Heart right ventricle (tissue), 16 donors: ENCODE data around the gene PLS3. TPM values are rescaled to one million over a fixed set of nuclear protein-coding genes. Genes with fewer than 3 reads are reported as not detected.
"Not testable (repeated sequence)": the region's sequence is repeated elsewhere in the genome, so short reads cannot be mapped to it uniquely, and the experiment has no call there.

Experiments used
- ATAC-seq, 8 donors: fragments of 200-7000 bp; cut with Tn5 transposase; one replicate each; pipeline ENCODE4 v1.9.1; 2020; ENCODE audit warnings: mild to moderate bottlenecking in 8 of 8, moderate library complexity in 8 of 8, moderate number of reproducible peaks in 1 of 8
- DNase-seq, 2 donors: peaks; one replicate each; pipeline ENCODE4 v3.0.0-alpha.2; 2020
- H3K27ac ChIP-seq, 10 donors: fragments of 200-600 bp; sonication (generic) in 2 of 10; one replicate each; pipeline versions ENCODE4 v1.5.0 to v1.8.0; 2020 to 2022; ENCODE audit warnings: mild to moderate bottlenecking in 3 of 10
- H3K27me3 ChIP-seq, 7 donors: fragments of 200-600 bp; one replicate each; pipeline ENCODE4 v1.8.0; 2021 to 2022; ENCODE audit warnings: mild to moderate bottlenecking in 2 of 7
- H3K36me3 ChIP-seq, 9 donors: fragments of 200-600 bp; sonication (generic) in 1 of 9; one replicate each; pipeline versions ENCODE4 v1.5.0 to v1.8.0; 2020 to 2022; ENCODE audit warnings: mild to moderate bottlenecking in 2 of 9
- H3K4me1 ChIP-seq, 9 donors: fragments of 200-600 bp; sonication (generic) in 1 of 9; one replicate each; pipeline versions ENCODE4 v1.5.0 to v1.8.0; 2020 to 2022; ENCODE audit warnings: mild to moderate bottlenecking in 4 of 9
- H3K4me3 ChIP-seq, 10 donors: fragments of 200-600 bp; sonication (generic) in 2 of 10; one replicate each; pipeline versions ENCODE4 v1.5.0 to v1.8.0; 2020 to 2022; ENCODE audit warnings: mild to moderate bottlenecking in 7 of 10, moderate library complexity in 2 of 10
- H3K9me3 ChIP-seq, 11 donors: fragments of 200-600 bp in 10 of 11; sonication (generic) in 2 of 11; one replicate each; pipeline versions ENCODE4 v1.5.0 to v1.8.0; 2013 to 2022; ENCODE audit warnings: mild to moderate bottlenecking in 2 of 11, control low read depth in 1 of 11, moderate library complexity in 1 of 11
- WGBS, 2 donors: extraction: QIAGEN DNeasy Blood & Tissue Kit; methylation state at CpG; one replicate each; pipeline ENCODE4 v1.1.7; 2013; ENCODE audit warnings: inconsistent platforms in 1 of 2; 5-methylcytosine and 5-hydroxymethylcytosine counted together
- intact Hi-C, 10 donors: fragments of 100-400 bp; cut with DNase I; formaldehyde crosslinking; loops; one replicate each; pipeline versions ENCODE4 v1.11.1 to v1.14.2; 2022
- polyA plus RNA-seq, 2 donors: library from polyadenylated mRNA; stranded (reverse); fragments of 200-250 nt; gene quantifications; one replicate each; pipeline ENCODE4 v1.2.3, GENCODE V29; 2013
- total RNA-seq, 10 donors: library from RNA; stranded (reverse); fragmentation: NEBNext Ultra II Directional in 3 of 10; extraction: Animal tissue kit (Norgen Biotek cat#: 25700) in 3 of 10; gene quantifications; one replicate each; pipeline versions ENCODE4 v1.2.1 to v1.2.4, GENCODE V29; 2021 to 2023
- TF ChIP-seq, protein P1 (sequence below), 9 donors: fragments of 200-600 bp; sonication (generic) in 2 of 9; IDR thresholded peaks; one replicate each; pipeline versions ENCODE4 v1.5.0 to v1.8.0; 2021 to 2022; ENCODE audit warnings: antibody characterized with exemption in 9 of 9, mild to moderate bottlenecking in 5 of 9, moderate library complexity in 1 of 9
- donor health status: Arrhythmogenic right ventricular cardiomyopathy.
- donor health status: ischemic (EF 13 %, LVEDD 7.1; RV severe dilation, severe dysfunction).
- donor health status: healthy with polysubstance abuse.
- donor health status: DM: no; HTN: yes; CAD: no.
- donor health status: DM: no; HTN: no; CAD: no.
- donor health status: ischemic (EF 25% LVEDD 6.9; RV normal size, moderate dysfunction).
- donor health status: ischemic (EF 25% LVEDD 5.7; RV mildly dilated, moderate dysfunction).
- donor health status: healthy.
- donor health status: DM: yes; HTN: yes; CAD: no.
- donor health status: Ischemic cardiomyopathy.
- donor health status: ischemic (EF 35%, LVEDD 5.7; RV mildly dilated, moderate dysfunction).
- donor health status: nonischemic (EF 11% LVEDD 7.7; RV severe dilation, severe dysfunction).
- donor health status: DM: yes; HTN: yes; CAD: no.
- donor health status: PGD.
- donor health status: ischemic (EF 29% LVEDD 5.4; RV normal size, mild dysfunction).
- donor health status: nonischemic (EF 23%, LVEDD 6.1; RV moderate dilation, normal function).

The PLS3 gene
- total and polyA plus RNA-seq, 12 donors = 29.7 to 56.9 (median 38.0) TPM

DNA sequence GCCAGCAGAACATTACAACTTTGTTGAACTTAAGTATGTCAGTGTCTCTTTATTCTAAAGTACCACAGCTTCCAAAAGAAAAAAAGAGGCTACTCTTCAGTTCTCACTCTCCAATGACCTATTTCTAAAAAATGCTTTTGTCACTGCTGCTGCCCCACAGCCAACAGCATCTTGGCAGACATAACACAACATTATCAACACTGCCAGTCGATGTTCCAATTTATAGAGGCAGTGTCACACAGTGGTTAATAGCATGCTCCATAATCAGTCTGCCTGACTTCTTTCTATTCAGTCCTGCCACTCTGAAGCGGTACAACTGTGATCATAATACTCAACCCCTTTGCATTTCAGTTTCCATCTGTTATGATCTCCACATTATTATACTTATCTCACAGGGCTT is 69.2 kb downstream of the PLS3 start:
- Histone ChIP-seq H3K9me3 (no peaks in the 10 kb centered on the region), H3K27me3 (peaks cover 0 to 62% (median 0%) of the 10 kb centered on the region in 7 donors), H3K27ac (peak overlapping the region in 5 of 10 donors; percentile 29 to 56 (median 47)), H3K36me3 (peaks cover 0 to 86% (median 0%) of the 10 kb centered on the region in 9 donors), H3K4me3 (no peak overlapping the region), H3K4me1 (peaks cover 0 to 51% (median 3%) of the 10 kb centered on the region in 9 donors)
- intact Hi-C loops = loop anchor here in 1 of 10 donors (10.0 kb wide), 1 partner anchor 55 kb away; no protein-coding TSS in a partner anchor
- TF ChIP-seq, protein P1, sequence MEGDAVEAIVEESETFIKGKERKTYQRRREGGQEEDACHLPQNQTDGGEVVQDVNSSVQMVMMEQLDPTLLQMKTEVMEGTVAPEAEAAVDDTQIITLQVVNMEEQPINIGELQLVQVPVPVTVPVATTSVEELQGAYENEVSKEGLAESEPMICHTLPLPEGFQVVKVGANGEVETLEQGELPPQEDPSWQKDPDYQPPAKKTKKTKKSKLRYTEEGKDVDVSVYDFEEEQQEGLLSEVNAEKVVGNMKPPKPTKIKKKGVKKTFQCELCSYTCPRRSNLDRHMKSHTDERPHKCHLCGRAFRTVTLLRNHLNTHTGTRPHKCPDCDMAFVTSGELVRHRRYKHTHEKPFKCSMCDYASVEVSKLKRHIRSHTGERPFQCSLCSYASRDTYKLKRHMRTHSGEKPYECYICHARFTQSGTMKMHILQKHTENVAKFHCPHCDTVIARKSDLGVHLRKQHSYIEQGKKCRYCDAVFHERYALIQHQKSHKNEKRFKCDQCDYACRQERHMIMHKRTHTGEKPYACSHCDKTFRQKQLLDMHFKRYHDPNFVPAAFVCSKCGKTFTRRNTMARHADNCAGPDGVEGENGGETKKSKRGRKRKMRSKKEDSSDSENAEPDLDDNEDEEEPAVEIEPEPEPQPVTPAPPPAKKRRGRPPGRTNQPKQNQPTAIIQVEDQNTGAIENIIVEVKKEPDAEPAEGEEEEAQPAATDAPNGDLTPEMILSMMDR (IDR thresholded peaks at IDR 0.05) = no peak
- DNase-seq = no peak
- peak in 6 of 8 donors; percentile 46 to 85 (median 82) for ATAC-seq
- 31 to 45% methylated on average over 2 of the region's 2 CpGs for WGBS, 2 donors

DNA sequence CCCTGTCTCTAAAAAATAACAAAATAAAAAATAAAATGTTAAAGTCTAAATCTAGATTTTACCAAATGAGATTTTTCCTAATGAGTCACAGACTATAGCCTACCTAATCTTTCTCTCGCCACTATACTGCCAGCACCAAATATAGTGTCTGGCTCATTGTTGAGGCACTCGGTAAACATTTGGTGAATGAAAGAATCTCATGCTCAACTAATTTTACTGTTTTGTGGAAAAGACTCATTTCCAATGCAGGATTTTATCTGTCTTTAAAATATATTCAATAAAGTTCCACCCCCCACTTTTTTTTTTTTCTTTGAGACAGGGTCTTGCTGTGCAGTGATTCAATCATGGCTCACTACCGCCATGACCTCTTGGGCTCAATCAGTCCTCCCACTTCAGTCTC is 71.5 kb downstream of the PLS3 start:
- no peak for DNase-seq

DNA sequence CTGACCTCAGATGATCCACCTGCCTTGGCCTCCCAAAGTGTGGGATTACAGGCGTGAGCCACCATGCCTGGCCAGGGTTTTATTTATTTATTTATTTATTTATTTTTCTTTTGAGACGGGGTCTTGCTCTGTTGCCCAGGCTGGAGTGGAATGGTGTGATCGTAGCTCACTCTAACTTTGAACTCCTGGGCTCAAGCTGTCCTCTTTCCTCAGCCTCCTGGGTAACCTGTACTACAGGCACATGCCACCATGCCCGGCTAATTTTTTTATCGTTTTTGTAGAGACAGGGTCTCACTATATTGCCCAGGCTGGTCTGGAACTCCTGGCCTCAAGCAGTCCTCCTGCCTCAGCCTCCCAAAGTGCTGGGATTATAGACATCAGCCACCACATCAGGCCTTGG is 72.4 kb downstream of the PLS3 start:
- not testable (repeated sequence) for H3K9me3 ChIP-seq, H3K4me3 ChIP-seq, ATAC-seq, DNase-seq, H3K27ac ChIP-seq
- 98 to 99% methylated on average over 5 of the region's 5 CpGs for WGBS, 2 donors
- Histone ChIP-seq H3K4me1 (peaks cover 0 to 22% (median 3%) of the 10 kb centered on the region in 9 donors), H3K27me3 (peaks cover 0 to 39% (median 0%) of the 10 kb centered on the region in 7 donors), H3K36me3 (peaks cover 0 to 94% (median 0%) of the 10 kb centered on the region in 9 donors)
- intact Hi-C loops = loop anchor here in 1 of 10 donors (10.0 kb wide), 1 partner anchor 59 kb away; no protein-coding TSS in a partner anchor

More for the DNA sequence above, 71.5 kb downstream of the PLS3 start:
- 89 to 91% methylated on average over 3 of the region's 3 CpGs for WGBS, 2 donors
- H3K9me3 ChIP-seq = no peaks in the 10 kb centered on the region
- peaks cover 0 to 40% (median 0%) of the 10 kb centered on the region in 7 donors for H3K27me3 ChIP-seq
- no peak for ATAC-seq
- TF ChIP-seq, protein P1 (IDR thresholded peaks at IDR 0.05) = no peak
- intact Hi-C loops = loop anchor here in 1 of 10 donors (10.0 kb wide), 1 partner anchor 58 kb away; no protein-coding TSS in a partner anchor
- H3K4me3 ChIP-seq = no peak overlapping the region
- H3K36me3 ChIP-seq = peaks cover 0 to 94% (median 0%) of the 10 kb centered on the region in 9 donors
- peak overlapping the region in 1 of 10 donors; percentile 15 for H3K27ac ChIP-seq
- peaks cover 0 to 30% (median 3%) of the 10 kb centered on the region in 9 donors for H3K4me1 ChIP-seq

GRCh38 chrX:115639334-115639880 is 78.4 kb downstream of the PLS3 start:
- no peak overlapping the region for H3K4me3 ChIP-seq
- no peak for ATAC-seq
- DNase-seq = no peak
- intact Hi-C loops = loop anchor here in 2 of 10 donors (5.0 to 10.0 kb wide), 2 partner anchors 65 to 182 kb away; no protein-coding TSS in a partner anchor
- peaks cover 0 to 48% (median 0%) of the 10 kb centered on the region in 7 donors for H3K27me3 ChIP-seq
- no peaks in the 10 kb centered on the region for H3K9me3 ChIP-seq
- H3K4me1 ChIP-seq = peaks cover 0 to 38% (median 2%) of the 10 kb centered on the region in 9 donors
- peak overlapping the region in 3 of 10 donors; percentile 8 to 55 (median 9) for H3K27ac ChIP-seq
- peaks cover 0 to 98% (median 6%) of the 10 kb centered on the region in 9 donors for H3K36me3 ChIP-seq
- WGBS, 2 donors = 57 to 60% methylated on average over 5 of the region's 5 CpGs
- TF ChIP-seq, protein P1 (IDR thresholded peaks at IDR 0.05) = no peak
